Measurements from ENCODE around the gene KLHDC4. TPM values are rescaled to one million over a fixed set of nuclear protein-coding genes. Genes with fewer than 3 reads are reported as not detected.

Gene KLHDC4
- total and polyA plus RNA-seq, 2 of the 4 experiments (the other 2 are of a cell fraction) = 13.6 to 19.0 TPM

GRCh38 chr16:87686697-87687096, 79.1 kb downstream of the KLHDC4 start:
- no peak overlapping the region for H2BK20ac ChIP-seq (ENCODE audit: low read depth, low read length)
- H3K14ac ChIP-seq (replicated peaks; ENCODE audit: low read depth, low read length) = no peak overlapping the region
- H2AK9ac ChIP-seq (replicated peaks; ENCODE audit: low read depth, low read length, poor library complexity) = no peak overlapping the region
- TF ChIP-seq FOS (IDR thresholded peaks at IDR 0.05; ENCODE audit: low read depth, low read length) = no peak
- no peak for TF ChIP-seq USF2 (IDR thresholded peaks at IDR 0.05; ENCODE audit: low read depth, low read length)
- TF ChIP-seq ELK1 (IDR thresholded peaks at IDR 0.05; ENCODE audit: borderline replicate concordance, low read depth, low read length) = no peak
- TF ChIP-seq MXI1 (IDR thresholded peaks at IDR 0.05; ENCODE audit: borderline replicate concordance, low read depth, low read length) = no peak
- no peak for TF ChIP-seq MAFK (IDR thresholded peaks at IDR 0.05; ENCODE audit: low read depth, low read length)
- TF ChIP-seq RFX5 (IDR thresholded peaks at IDR 0.05; ENCODE audit: low read depth, low read length) = no peak
- TF ChIP-seq SMC3 (IDR thresholded peaks at IDR 0.05; ENCODE audit: low read depth, low read length) = no peak
- no peak for TF ChIP-seq CTCF (conservative IDR thresholded peaks at IDR 0.05; ENCODE audit: low read depth, low read length)
- no peak for TF ChIP-seq RAD21 (IDR thresholded peaks at IDR 0.05; ENCODE audit: low read length)
- no peak for TF ChIP-seq POLR2A (IDR thresholded peaks at IDR 0.05; ENCODE audit: low read depth, low read length)
- no peak for TF ChIP-seq MAZ (IDR thresholded peaks at IDR 0.05; ENCODE audit: borderline replicate concordance, low read depth, low read length)
- no peak for TF ChIP-seq CEBPB (IDR thresholded peaks at IDR 0.05; ENCODE audit: low read depth, low read length)
- TF ChIP-seq BHLHE40 (IDR thresholded peaks at IDR 0.05; ENCODE audit: low read depth, low read length) = no peak
- H4K91ac ChIP-seq (ENCODE audit: insufficient read depth, low read depth, low read length) = no peak overlapping the region
- in situ Hi-C loops (cut with MboI; ENCODE audit: low sequenced_read_pairs) (no loop called here), dilution Hi-C loops (cut with HindIII; ENCODE audit: low sequenced_read_pairs, unreplicated experiment) (no loop called here), intact Hi-C loops (cut with micrococcal nuclease) (no loop called here)
- no peak overlapping the region for H3K9ac ChIP-seq (ENCODE audit: low read depth, low read length)
- no peak overlapping the region for H4K5ac ChIP-seq (ENCODE audit: low read depth, low read length)
- WGBS, 2 experiments (ENCODE audit: extremely low coverage in 2 of 2, insufficient read length in 1 of 2) = 82% methylated on average over 12 of the region's 13 CpGs; no CpG with 5 or more reads in 1 of the 2 experiments
- no peaks in the 10 kb centered on the region for H3K79me1 ChIP-seq (ENCODE audit: low read depth in 1 of 2, low read length in 2 of 2)
- H3K27ac ChIP-seq (ENCODE audit: insufficient read depth, low read length) = no peak overlapping the region
- no peak overlapping the region for H3K4me3 ChIP-seq (ENCODE audit: insufficient read depth, low read depth, low read length)
- peaks cover 14% of the 10 kb centered on the region; the same call in 1 of the 2 replicates for H3K27me3 ChIP-seq (ENCODE audit: control insufficient read depth, insufficient read depth, low read length)
- no peak overlapping the region for H2BK120ac ChIP-seq (ENCODE audit: low read depth, low read length)
- POLR2A ChIA-PET (ENCODE audit: unreplicated experiment) = no interaction called here
- H2AFZ ChIP-seq (replicated peaks; ENCODE audit: low read length, poor library complexity) = no peak overlapping the region
- no peaks in the 10 kb centered on the region for H4K20me1 ChIP-seq (ENCODE audit: insufficient read depth, low read length)
- H3K9me3 ChIP-seq (ENCODE audit: control insufficient read depth, insufficient read depth, low read length) = no peaks in the 10 kb centered on the region
- H2AK5ac ChIP-seq (ENCODE audit: low read depth, low read length) = no peak overlapping the region
- DNase-seq = no peak
- no peak overlapping the region for H3K23ac ChIP-seq (ENCODE audit: low read depth, low read length)
- H3K36me3 ChIP-seq (ENCODE audit: control insufficient read depth, insufficient read depth, low read length) = no peaks in the 10 kb centered on the region
- no peak overlapping the region for H3K4me2 ChIP-seq (ENCODE audit: low read depth, low read length)
- no TSS peak for BruUV-seq (replicated peaks)
- H3K4me1 ChIP-seq (ENCODE audit: control insufficient read depth, insufficient read depth, low read length) = peaks cover 7% of the 10 kb centered on the region
- no peak overlapping the region for H3K56ac ChIP-seq (ENCODE audit: extremely low read depth, insufficient read depth, low read length)
- no peak for ATAC-seq (ENCODE audit: low read depth)
- no peak overlapping the region for H3K18ac ChIP-seq (ENCODE audit: low read depth, low read length)
- H2BK5ac ChIP-seq (ENCODE audit: low read depth, low read length, poor library complexity, severe bottlenecking) = no peak overlapping the region
- no peaks in the 10 kb centered on the region for H3K9me1 ChIP-seq (ENCODE audit: insufficient read depth, low read length)
- no peak overlapping the region for H2BK15ac ChIP-seq (ENCODE audit: low read depth, low read length)
- no peak overlapping the region for H3K4ac ChIP-seq (ENCODE audit: low read depth, low read length)
- CTCF ChIA-PET = no interaction called here
- no peak overlapping the region for H4K8ac ChIP-seq (ENCODE audit: low read depth in 2 of 2, low read length in 2 of 2)

Measured in IMR-90 (cell line).